ENCODE measurements around the gene TGM1. TPM values are rescaled to one million over a fixed set of nuclear protein-coding genes. Genes with fewer than 3 reads are reported as not detected.

TGM1 gene
- 4.1 and 4.8 TPM in 2 replicates for total RNA-seq

GRCh38 chr14:24262821-24263733 is at the start of gene TGM1:
Gene TGM1, minus strand, starts transcription at chr14:24263177. Its CDS starts 825 bp downstream, at chr14:24262352.
- H3K9me3 Mint-ChIP-seq, result no peaks in the 10 kb centered on the region
- intact Hi-C loops (cut with micrococcal nuclease), result no loop called here
- H3K27ac Mint-ChIP-seq, result no peak within 1 kb of the TSS
- peaks cover 6% of the 10 kb centered on the region for H3K4me1 Mint-ChIP-seq (ENCODE audit: low read depth)
- H3K36me3 Mint-ChIP-seq (ENCODE audit: low read depth), result peaks cover 18% of the 10 kb centered on the region
- no peaks in the 10 kb centered on the region for H3K27me3 Mint-ChIP-seq (ENCODE audit: insufficient read depth)
- no peak within 1 kb of the TSS for H3K4me3 Mint-ChIP-seq
- DNase-seq (ENCODE audit: low spot score), result no peak

- peak overlapping the region; percentile 85 for H3K4me3 Mint-ChIP-seq
- H3K9me3 Mint-ChIP-seq, result no peaks in the 10 kb centered on the region
- H3K27me3 Mint-ChIP-seq (ENCODE audit: insufficient read depth), result peaks cover 1% of the 10 kb centered on the region
- H3K4me1 Mint-ChIP-seq (ENCODE audit: low read depth), result peaks cover 79% of the 10 kb centered on the region
- intact Hi-C loops (cut with micrococcal nuclease), result loop anchor here (2.0 kb wide), 2 partner anchors 13 to 21 kb away; partner anchors contain the start of genes DHRS1 and NOP9
- H3K27ac Mint-ChIP-seq, result peak overlapping the region; percentile 81
- peaks cover 37% of the 10 kb centered on the region for H3K36me3 Mint-ChIP-seq (ENCODE audit: low read depth)
- no peak for DNase-seq (ENCODE audit: low spot score)
These were observed 49.0 kb upstream of the TGM1 start for GRCh38 chr14:24311837-24312615.

GRCh38 chr14:24310646-24311604 is 47.9 kb upstream of the TGM1 start, which contains the start of gene LTB4R:
Gene LTB4R, plus strand, starts transcription at chr14:24311502. Its CDS starts 4,150 bp downstream, at chr14:24315652.
- Mint-ChIP-seq H3K4me3 (peak within 1 kb of the TSS; percentile 85), H3K9me3 (no peaks in the 10 kb centered on the region), H3K36me3 (ENCODE audit: low read depth) (peaks cover 47% of the 10 kb centered on the region), H3K27me3 (ENCODE audit: insufficient read depth) (peaks cover 1% of the 10 kb centered on the region), H3K27ac (peak within 1 kb of the TSS; percentile 84), H3K4me1 (ENCODE audit: low read depth) (peaks cover 81% of the 10 kb centered on the region)
- peak; percentile 59 for DNase-seq (ENCODE audit: low spot score)
- intact Hi-C loops (cut with micrococcal nuclease), result loop anchor here (1.0 kb wide), 1 partner anchor 120 kb away; no protein-coding TSS in a partner anchor

- Mint-ChIP-seq H3K36me3 (ENCODE audit: low read depth) (peaks cover 50% of the 10 kb centered on the region), H3K4me1 (ENCODE audit: low read depth) (peaks cover 75% of the 10 kb centered on the region), H3K27ac (peak overlapping the region; percentile 84), H3K9me3 (no peaks in the 10 kb centered on the region), H3K27me3 (ENCODE audit: insufficient read depth) (peaks cover 1% of the 10 kb centered on the region), H3K4me3 (peak overlapping the region; percentile 78)
- intact Hi-C loops (cut with micrococcal nuclease), result loop anchor here (1.0 kb wide), 1 partner anchor 121 kb away; no protein-coding TSS in a partner anchor
- DNase-seq (ENCODE audit: low spot score), result no peak
These were observed 47.3 kb upstream of the TGM1 start for GRCh38 chr14:24310265-24310645.

- H3K27me3 Mint-ChIP-seq (ENCODE audit: insufficient read depth), result peaks cover 1% of the 10 kb centered on the region
- H3K9me3 Mint-ChIP-seq, result no peaks in the 10 kb centered on the region
- H3K36me3 Mint-ChIP-seq (ENCODE audit: low read depth), result peaks cover 56% of the 10 kb centered on the region
- DNase-seq (ENCODE audit: low spot score), result no peak
- peak within 1 kb of the TSS; percentile 84 for H3K27ac Mint-ChIP-seq
- intact Hi-C loops (cut with micrococcal nuclease), result loop anchor here (1.0 kb wide), 1 partner anchor 122 kb away; no protein-coding TSS in a partner anchor
- H3K4me3 Mint-ChIP-seq, result peak within 1 kb of the TSS; percentile 85
- peaks cover 69% of the 10 kb centered on the region for H3K4me1 Mint-ChIP-seq (ENCODE audit: low read depth)
These were observed 46.7 kb upstream of the TGM1 start, which contains the start of gene LTB4R2 for GRCh38 chr14:24309538-24310264. Gene LTB4R2, plus strand, starts transcription at chr14:24310140. Its CDS starts 525 bp downstream, at chr14:24310665.

- Mint-ChIP-seq H3K4me3 (peak overlapping the region; percentile 25), H3K4me1 (ENCODE audit: low read depth) (peaks cover 58% of the 10 kb centered on the region), H3K9me3 (no peaks in the 10 kb centered on the region), H3K27ac (no peak overlapping the region), H3K36me3 (ENCODE audit: low read depth) (peaks cover 61% of the 10 kb centered on the region), H3K27me3 (ENCODE audit: insufficient read depth) (peaks cover 1% of the 10 kb centered on the region)
- DNase-seq (ENCODE audit: low spot score), result no peak
- intact Hi-C loops (cut with micrococcal nuclease), result loop anchor here (1.0 kb wide), 3 partner anchors 9 to 92 kb away; partner anchors contain the start of genes DHRS1, MDP1 and NOP9
These were observed 45.6 kb upstream of the TGM1 start for GRCh38 chr14:24308342-24309124.

GRCh38 chr14:24307575-24308341 is 44.8 kb upstream of the TGM1 start, which contains the start of gene CIDEB:
Gene CIDEB, minus strand, starts transcription at chr14:24307977. Its CDS starts 119 bp downstream, at chr14:24307858.
- Mint-ChIP-seq H3K9me3 (no peaks in the 10 kb centered on the region), H3K4me1 (ENCODE audit: low read depth) (peaks cover 50% of the 10 kb centered on the region), H3K36me3 (ENCODE audit: low read depth) (peaks cover 62% of the 10 kb centered on the region), H3K27me3 (ENCODE audit: insufficient read depth) (peaks cover 1% of the 10 kb centered on the region), H3K27ac (peak within 1 kb of the TSS; percentile 64), H3K4me3 (peak within 1 kb of the TSS; percentile 25)
- peak; percentile 45 for DNase-seq (ENCODE audit: low spot score)
- intact Hi-C loops (cut with micrococcal nuclease), result loop anchor here (1.0 kb wide), 3 partner anchors 8 to 91 kb away; partner anchors contain the start of genes DHRS1, MDP1 and NOP9

- DNase-seq (ENCODE audit: low spot score), result no peak
- Mint-ChIP-seq H3K27me3 (ENCODE audit: insufficient read depth) (peaks cover 1% of the 10 kb centered on the region), H3K4me1 (ENCODE audit: low read depth) (peaks cover 44% of the 10 kb centered on the region), H3K36me3 (ENCODE audit: low read depth) (peaks cover 65% of the 10 kb centered on the region), H3K9me3 (no peaks in the 10 kb centered on the region), H3K27ac (peak overlapping the region; percentile 64), H3K4me3 (no peak overlapping the region)
- intact Hi-C loops (cut with micrococcal nuclease), result no loop called here
These were observed 44.2 kb upstream of the TGM1 start for GRCh38 chr14:24307156-24307574.

GRCh38 chr14:24304019-24304387 is 41.0 kb upstream of the TGM1 start:
- Mint-ChIP-seq H3K9me3 (no peaks in the 10 kb centered on the region), H3K27me3 (ENCODE audit: insufficient read depth) (no peaks in the 10 kb centered on the region), H3K4me3 (no peak overlapping the region), H3K27ac (no peak overlapping the region), H3K4me1 (ENCODE audit: low read depth) (peaks cover 38% of the 10 kb centered on the region), H3K36me3 (ENCODE audit: low read depth) (peaks cover 64% of the 10 kb centered on the region)
- intact Hi-C loops (cut with micrococcal nuclease), result no loop called here
- DNase-seq (ENCODE audit: low spot score), result no peak

GRCh38 chr14:24300326-24300980 is 37.5 kb upstream of the TGM1 start:
- H3K9me3 Mint-ChIP-seq, result no peaks in the 10 kb centered on the region
- peak overlapping the region; percentile 94 for H3K4me3 Mint-ChIP-seq
- H3K4me1 Mint-ChIP-seq (ENCODE audit: low read depth), result peaks cover 44% of the 10 kb centered on the region
- intact Hi-C loops (cut with micrococcal nuclease), result no loop called here
- H3K36me3 Mint-ChIP-seq (ENCODE audit: low read depth), result peaks cover 48% of the 10 kb centered on the region
- DNase-seq (ENCODE audit: low spot score), result no peak
- peak overlapping the region; percentile 96 for H3K27ac Mint-ChIP-seq
- no peaks in the 10 kb centered on the region for H3K27me3 Mint-ChIP-seq (ENCODE audit: insufficient read depth)

Data from activated T-helper 1 cell treated with anti-CD3 and anti-CD28 coated beads, Interleukin-12 subunit alpha, Interleukin-12 subunit beta, Interleukin-2, Interleukin-4 antibody, amounts not matched to agents 30 ng/mL and 10 ng/mL and 1 ng/mL, durations not matched to agents 14 hours and 24 hours and 36 hours (primary cell).